Left lung (tissue), 10 donors: ENCODE measurements around the gene PCDHGA3. TPM values are rescaled to one million over a fixed set of nuclear protein-coding genes. Genes with fewer than 3 reads are reported as not detected.
"Not testable (repeated sequence)": the region's sequence is repeated elsewhere in the genome, so short reads cannot be mapped to it uniquely, and the experiment has no call there.

ENCODE experiments used
- ATAC-seq: fragments of 200-7000 bp; cut with Tn5 transposase; one replicate; pipeline ENCODE4 v1.9.1; 2020; ENCODE audit warnings: moderate library complexity
- DNase-seq, 4 donors: peaks; one replicate each; pipeline ENCODE4 v3.0.0-alpha.2; 2013 to 2020
- H3K27ac ChIP-seq, 2 donors: fragments of 200-600 bp; sonication (generic) in 1 of 2; one replicate each; pipeline versions ENCODE4 v1.5.0 to v1.8.0; 2020 to 2021
- H3K27me3 ChIP-seq, 2 donors: fragments of 200-600 bp; sonication (generic) in 1 of 2; one replicate each; pipeline versions ENCODE4 v1.5.0 to v1.8.0; 2020 to 2021
- H3K36me3 ChIP-seq, 2 donors: fragments of 200-600 bp; sonication (generic) in 1 of 2; one replicate each; pipeline versions ENCODE4 v1.5.0 to v1.8.0; 2020 to 2021
- H3K4me1 ChIP-seq, 2 donors: fragments of 200-600 bp; one replicate each; pipeline ENCODE4 v1.8.0; 2021
- H3K4me3 ChIP-seq, 2 donors: fragments of 200-600 bp; sonication (generic) in 1 of 2; one replicate each; pipeline versions ENCODE4 v1.5.0 to v1.8.0; 2020 to 2021; ENCODE audit warnings: mild to moderate bottlenecking in 1 of 2
- H3K9me3 ChIP-seq, 2 donors: fragments of 200-600 bp; sonication (generic) in 1 of 2; one replicate each; pipeline versions ENCODE4 v1.5.0 to v1.8.0; 2020 to 2021
- intact Hi-C, 2 donors: fragments of 100-400 bp; cut with DNase I; formaldehyde crosslinking; loops; one replicate each; pipeline versions ENCODE4 v1.11.2 to v1.14.2; 2022
- polyA plus RNA-seq, 6 donors: library from polyadenylated mRNA; unstranded; fragments of 120-200 nt; gene quantifications; one replicate each; pipeline ENCODE4 v1.2.1, GENCODE V29; 2013; ENCODE audit not compliant: insufficient read length in 6 of 6
- total RNA-seq, 2 donors: library from RNA; stranded (reverse); fragmentation: NEBNext Ultra II Directional; extraction: Animal tissue kit (Norgen Biotek cat#: 25700); gene quantifications; one replicate each; pipeline ENCODE4 v1.2.1, GENCODE V29; 2021
- TF ChIP-seq, protein P1 (sequence below), 2 donors: fragments of 200-600 bp; sonication (generic) in 1 of 2; IDR thresholded peaks; one replicate each; pipeline versions ENCODE4 v1.5.0 to v1.8.0; 2021; ENCODE audit warnings: antibody characterized with exemption in 2 of 2
- donor health status: DM: no; HTN: yes; CAD: no.
- donor health status: DM: no; HTN: no; CAD: no.

The PCDHGA3 gene
- total and polyA plus RNA-seq, 8 donors = 1.4 to 4.4 (median 3.0) TPM

- peaks cover 0 to 74% of the 10 kb centered on the region in 2 donors for H3K9me3 ChIP-seq
- peaks cover 5 to 89% of the 10 kb centered on the region in 2 donors for H3K27me3 ChIP-seq
- H3K4me3 ChIP-seq = no peak overlapping the region
- H3K4me1 ChIP-seq = no peaks in the 10 kb centered on the region
- DNase-seq (no peak), ATAC-seq (no peak)
- H3K36me3 ChIP-seq = no peaks in the 10 kb centered on the region
- intact Hi-C loops = loop anchor here in 1 of 2 donors (5.0 kb wide), 1 partner anchor 39 kb away; the partner anchor contains the start of gene PCDHGA12
- H3K27ac ChIP-seq = no peak overlapping the region
- TF ChIP-seq, protein P1, sequence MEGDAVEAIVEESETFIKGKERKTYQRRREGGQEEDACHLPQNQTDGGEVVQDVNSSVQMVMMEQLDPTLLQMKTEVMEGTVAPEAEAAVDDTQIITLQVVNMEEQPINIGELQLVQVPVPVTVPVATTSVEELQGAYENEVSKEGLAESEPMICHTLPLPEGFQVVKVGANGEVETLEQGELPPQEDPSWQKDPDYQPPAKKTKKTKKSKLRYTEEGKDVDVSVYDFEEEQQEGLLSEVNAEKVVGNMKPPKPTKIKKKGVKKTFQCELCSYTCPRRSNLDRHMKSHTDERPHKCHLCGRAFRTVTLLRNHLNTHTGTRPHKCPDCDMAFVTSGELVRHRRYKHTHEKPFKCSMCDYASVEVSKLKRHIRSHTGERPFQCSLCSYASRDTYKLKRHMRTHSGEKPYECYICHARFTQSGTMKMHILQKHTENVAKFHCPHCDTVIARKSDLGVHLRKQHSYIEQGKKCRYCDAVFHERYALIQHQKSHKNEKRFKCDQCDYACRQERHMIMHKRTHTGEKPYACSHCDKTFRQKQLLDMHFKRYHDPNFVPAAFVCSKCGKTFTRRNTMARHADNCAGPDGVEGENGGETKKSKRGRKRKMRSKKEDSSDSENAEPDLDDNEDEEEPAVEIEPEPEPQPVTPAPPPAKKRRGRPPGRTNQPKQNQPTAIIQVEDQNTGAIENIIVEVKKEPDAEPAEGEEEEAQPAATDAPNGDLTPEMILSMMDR (IDR thresholded peaks at IDR 0.05) = no peak
These were observed 49.6 kb downstream of the PCDHGA3 start for GRCh38 chr5:141393267-141393666.

- ATAC-seq, H3K27ac ChIP-seq, H3K4me1 ChIP-seq, H3K4me3 ChIP-seq, DNase-seq, H3K36me3 ChIP-seq: not testable (repeated sequence)
- Histone ChIP-seq H3K9me3 (peaks cover 0 to 73% of the 10 kb centered on the region in 2 donors), H3K27me3 (peaks cover 16 to 89% of the 10 kb centered on the region in 2 donors)
- intact Hi-C loops = loop anchor here in 1 of 2 donors (5.0 kb wide), 1 partner anchor 38 kb away; the partner anchor contains the start of gene PCDHGA12
These were observed 51.0 kb downstream of the PCDHGA3 start for GRCh38 chr5:141394401-141395187.

Other genes with a start within 250 kb of the PCDHGA3 start
Only the 30 nearest of the 38 such genes appear.
- 1 to 10 TPM; 1.3 to 1.6 TPM for gene PCDHB9, start 156.7 kb upstream of the PCDHGA3 start, total RNA-seq
- gene PCDHB9, start 156.7 kb upstream of the PCDHGA3 start, polyA plus RNA-seq = 1 to 10 TPM; 3.3 to 5.1 (median 4.4) TPM
- 1 to 10 TPM; 1.5 to 2.0 TPM for gene PCDHB10, start 151.5 kb upstream of the PCDHGA3 start, total RNA-seq
- gene PCDHB10, start 151.5 kb upstream of the PCDHGA3 start, polyA plus RNA-seq = 1 to 10 TPM; 5.8 to 6.9 (median 6.2) TPM
- gene PCDHB11, start 144.2 kb upstream of the PCDHGA3 start, total RNA-seq = 1 to 10 TPM; 2.6 to 3.4 TPM
- gene PCDHB11, start 144.2 kb upstream of the PCDHGA3 start, polyA plus RNA-seq = 1 to 10 TPM; 2.4 to 3.8 (median 3.5) TPM
- gene PCDHB12, start 135.1 kb upstream of the PCDHGA3 start, total RNA-seq = 1 to 10 TPM; 2.3 to 2.6 TPM
- 1 to 10 TPM; 4.6 to 7.6 (median 6.2) TPM for gene PCDHB12, start 135.1 kb upstream of the PCDHGA3 start, polyA plus RNA-seq
- 1 to 10 TPM; 1.8 to 2.1 TPM for gene PCDHB13, start 129.9 kb upstream of the PCDHGA3 start, total RNA-seq
- 1 to 10 TPM; 5.0 to 6.9 (median 5.9) TPM for gene PCDHB13, start 129.9 kb upstream of the PCDHGA3 start, polyA plus RNA-seq
- gene PCDHB14, start 120.5 kb upstream of the PCDHGA3 start, total RNA-seq = 1 to 10 TPM; 2.6 to 3.0 TPM
- gene PCDHB14, start 120.5 kb upstream of the PCDHGA3 start, polyA plus RNA-seq = 10 to 100 TPM in 3 of 6 donors, 1 to 10 TPM in 3; 8.4 to 11.1 (median 10.1) TPM
- 1 to 10 TPM; 2.8 to 5.0 TPM for gene PCDHB15, start 98.4 kb upstream of the PCDHGA3 start, total RNA-seq
- 10 to 100 TPM in 3 of 6 donors, 1 to 10 TPM in 3; 8.7 to 14.4 (median 11.1) TPM for gene PCDHB15, start 98.4 kb upstream of the PCDHGA3 start, polyA plus RNA-seq
- gene SLC25A2, start 39.8 kb upstream of the PCDHGA3 start, total RNA-seq = under 1 TPM in 1 of 2 donors, not detected in 1; 0.76 TPM
- under 1 TPM in 4 of 6 donors, not detected in 2; 0.14 to 0.34 (median 0.21) TPM for gene SLC25A2, start 39.8 kb upstream of the PCDHGA3 start, polyA plus RNA-seq
- gene TAF7, start 23.0 kb upstream of the PCDHGA3 start, total RNA-seq = 10 to 100 TPM; 53.2 to 53.5 TPM
- gene TAF7, start 23.0 kb upstream of the PCDHGA3 start, polyA plus RNA-seq = 100 to 1,000 TPM; 123 to 142 (median 134) TPM
- gene PCDHGA1, start 13.3 kb upstream of the PCDHGA3 start, total RNA-seq = under 1 TPM; 0.38 to 0.42 TPM
- gene PCDHGA1, start 13.3 kb upstream of the PCDHGA3 start, polyA plus RNA-seq = 1 to 10 TPM in 1 of 6 donors, under 1 TPM in 5; 0.39 to 1.1 (median 0.81) TPM
- 1 to 10 TPM; 2.0 to 3.6 TPM for gene PCDHGA2, start 5.1 kb upstream of the PCDHGA3 start, total RNA-seq
- 1 to 10 TPM; 4.6 to 7.1 (median 5.7) TPM for gene PCDHGA2, start 5.1 kb upstream of the PCDHGA3 start, polyA plus RNA-seq
- 1 to 10 TPM; 1.7 to 2.1 TPM for gene PCDHGB1, start 6.3 kb downstream of the PCDHGA3 start, total RNA-seq
- 1 to 10 TPM; 1.4 to 2.3 (median 1.7) TPM for gene PCDHGB1, start 6.3 kb downstream of the PCDHGA3 start, polyA plus RNA-seq
- gene PCDHGA4, start 11.2 kb downstream of the PCDHGA3 start, total RNA-seq = 1 to 10 TPM; 2.2 to 2.6 TPM
- 1 to 10 TPM; 2.1 to 3.4 (median 2.9) TPM for gene PCDHGA4, start 11.2 kb downstream of the PCDHGA3 start, polyA plus RNA-seq
- gene PCDHGB2, start 16.2 kb downstream of the PCDHGA3 start, total RNA-seq = 1 to 10 TPM; 2.3 to 2.6 TPM
- gene PCDHGB2, start 16.2 kb downstream of the PCDHGA3 start, polyA plus RNA-seq = 1 to 10 TPM; 4.4 to 5.4 (median 4.7) TPM
- gene PCDHGA5, start 20.3 kb downstream of the PCDHGA3 start, total RNA-seq = 1 to 10 TPM; 1.3 to 2.0 TPM
- 1 to 10 TPM; 3.2 to 5.0 (median 4.1) TPM for gene PCDHGA5, start 20.3 kb downstream of the PCDHGA3 start, polyA plus RNA-seq
- 1 to 10 TPM; 1.5 to 2.4 TPM for gene PCDHGB3, start 26.4 kb downstream of the PCDHGA3 start, total RNA-seq
- 1 to 10 TPM; 2.6 to 3.4 (median 2.7) TPM for gene PCDHGB3, start 26.4 kb downstream of the PCDHGA3 start, polyA plus RNA-seq
- 1 to 10 TPM; 2.9 TPM for gene PCDHGA6, start 30.1 kb downstream of the PCDHGA3 start, total RNA-seq
- gene PCDHGA6, start 30.1 kb downstream of the PCDHGA3 start, polyA plus RNA-seq = 1 to 10 TPM; 4.8 to 6.5 (median 5.8) TPM
- 1 to 10 TPM; 1.7 TPM for gene PCDHGA7, start 38.9 kb downstream of the PCDHGA3 start, total RNA-seq
- gene PCDHGA7, start 38.9 kb downstream of the PCDHGA3 start, polyA plus RNA-seq = 1 to 10 TPM; 1.8 to 2.2 (median 2.0) TPM
- gene PCDHGB4, start 43.9 kb downstream of the PCDHGA3 start, total RNA-seq = 1 to 10 TPM; 3.2 to 3.4 TPM
- 1 to 10 TPM; 3.7 to 5.9 (median 4.3) TPM for gene PCDHGB4, start 43.9 kb downstream of the PCDHGA3 start, polyA plus RNA-seq
- 1 to 10 TPM in 1 of 2 donors, under 1 TPM in 1; 0.76 to 1.1 TPM for gene PCDHGA8, start 48.8 kb downstream of the PCDHGA3 start, total RNA-seq
- gene PCDHGA8, start 48.8 kb downstream of the PCDHGA3 start, polyA plus RNA-seq = under 1 TPM; 0.38 to 0.99 (median 0.77) TPM
- 1 to 10 TPM; 8.8 to 9.1 TPM for gene PCDHGB5, start 54.1 kb downstream of the PCDHGA3 start, total RNA-seq
- gene PCDHGB5, start 54.1 kb downstream of the PCDHGA3 start, polyA plus RNA-seq = 10 to 100 TPM in 1 of 6 donors, 1 to 10 TPM in 5; 7.6 to 10.1 (median 8.4) TPM
- gene PCDHGA9, start 58.9 kb downstream of the PCDHGA3 start, total RNA-seq = 1 to 10 TPM; 4.0 to 4.6 TPM
- gene PCDHGA9, start 58.9 kb downstream of the PCDHGA3 start, polyA plus RNA-seq = 1 to 10 TPM; 5.1 to 7.2 (median 6.4) TPM
- gene PCDHGB6, start 64.2 kb downstream of the PCDHGA3 start, total RNA-seq = 1 to 10 TPM; 4.3 to 5.9 TPM
- 1 to 10 TPM; 7.6 to 9.4 (median 8.4) TPM for gene PCDHGB6, start 64.2 kb downstream of the PCDHGA3 start, polyA plus RNA-seq
- 1 to 10 TPM; 3.9 to 5.2 TPM for gene PCDHGA10, start 69.2 kb downstream of the PCDHGA3 start, total RNA-seq
- gene PCDHGA10, start 69.2 kb downstream of the PCDHGA3 start, polyA plus RNA-seq = 1 to 10 TPM; 3.9 to 5.5 (median 4.7) TPM
- 10 to 100 TPM; 10.8 to 12.9 TPM for gene PCDHGB7, start 73.8 kb downstream of the PCDHGA3 start, total RNA-seq
- gene PCDHGB7, start 73.8 kb downstream of the PCDHGA3 start, polyA plus RNA-seq = 10 to 100 TPM; 13.4 to 18.1 (median 16.2) TPM
- 1 to 10 TPM; 2.5 to 3.4 TPM for gene PCDHGA11, start 77.2 kb downstream of the PCDHGA3 start, total RNA-seq
- gene PCDHGA11, start 77.2 kb downstream of the PCDHGA3 start, polyA plus RNA-seq = 1 to 10 TPM; 2.8 to 4.1 (median 3.4) TPM
- gene PCDHGA12, start 86.7 kb downstream of the PCDHGA3 start, total RNA-seq = 1 to 10 TPM; 5.7 to 6.0 TPM
- gene PCDHGA12, start 86.7 kb downstream of the PCDHGA3 start, polyA plus RNA-seq = 1 to 10 TPM; 2.0 to 4.5 (median 3.0) TPM
- 100 to 1,000 TPM in 1 of 2 donors, 10 to 100 TPM in 1; 65.4 to 101 TPM for gene PCDHGC3, start 132.1 kb downstream of the PCDHGA3 start, total RNA-seq
- gene PCDHGC3, start 132.1 kb downstream of the PCDHGA3 start, polyA plus RNA-seq = 100 to 1,000 TPM; 110 to 152 (median 129) TPM
- gene PCDHGC4, start 141.2 kb downstream of the PCDHGA3 start, total RNA-seq = 1 to 10 TPM in 1 of 2 donors, under 1 TPM in 1; 0.79 to 2.5 TPM
- gene PCDHGC4, start 141.2 kb downstream of the PCDHGA3 start, polyA plus RNA-seq = 1 to 10 TPM; 1.8 to 3.3 (median 2.3) TPM
- 1 to 10 TPM; 1.4 to 1.9 TPM for gene PCDHGC5, start 145.3 kb downstream of the PCDHGA3 start, total RNA-seq
- 1 to 10 TPM; 1.1 to 1.4 (median 1.3) TPM for gene PCDHGC5, start 145.3 kb downstream of the PCDHGA3 start, polyA plus RNA-seq